Keratinocyte (primary cell): ENCODE results near the gene SERPINB4. TPM values are rescaled to one million over a fixed set of nuclear protein-coding genes. Genes with fewer than 3 reads are reported as not detected.

ENCODE experiments used
- DNase-seq: peaks from one replicate; pipeline ENCODE4 v3.0.0-alpha.2; 2011; ENCODE audit warnings: low read depth, missing footprints, low spot score
- FAIRE-seq: peaks from 2 replicates; lab custom pipeline; 2011; peaks lifted over from hg19 to GRCh38; lab: Jason Lieb, UNC
- H2AFZ ChIP-seq: 2 replicates; pipeline ENCODE4 v1.6.0; 2012; ENCODE audit warnings: low read length, control low read depth, inconsistent platforms; ENCODE audit not compliant: control insufficient read depth
- H3K27ac ChIP-seq: 2 replicates; pipeline ENCODE4 v1.5.1; 2011; ENCODE audit warnings: low read length; ENCODE audit not compliant: control insufficient read depth, insufficient read depth
- H3K27me3 ChIP-seq: 3 replicates; pipeline ENCODE4 v1.6.0; 2011; ENCODE audit warnings: low read length; ENCODE audit not compliant: control insufficient read depth, insufficient read depth; ENCODE audit errors: extremely low read depth
- H3K36me3 ChIP-seq, 2 experiments: 2 replicates in 1 of 2; 3 replicates in 1 of 2; pipeline ENCODE4 v1.5.1; 2011; ENCODE audit warnings: low read length in 2 of 2, mild to moderate bottlenecking in 1 of 2; ENCODE audit not compliant: control insufficient read depth in 2 of 2, insufficient read depth in 2 of 2; ENCODE audit errors: extremely low read depth in 1 of 2
- H3K4me1 ChIP-seq: 3 replicates; pipeline ENCODE4 v1.5.1; 2011; ENCODE audit warnings: low read length; ENCODE audit not compliant: control insufficient read depth, insufficient read depth; ENCODE audit errors: extremely low read depth
- H3K4me2 ChIP-seq: 3 replicates; pipeline ENCODE4 v1.6.0; 2011; ENCODE audit warnings: low read depth, low read length; ENCODE audit not compliant: control insufficient read depth, insufficient read depth; ENCODE audit errors: extremely low read depth
- H3K4me3 ChIP-seq, 3 experiments: fragments of 200-600 bp in 1 of 3; sonication (generic) in 1 of 3; 2 replicates in 2 of 3; 3 replicates in 1 of 3; pipeline ENCODE4 v1.5.1; 2011 to 2016; ENCODE audit warnings: low read length in 3 of 3, mild to moderate bottlenecking in 3 of 3, control low read depth in 2 of 3, inconsistent platforms in 1 of 3, low read depth in 1 of 3, mixed read lengths in 1 of 3, mixed run types in 1 of 3, moderate library complexity in 1 of 3; ENCODE audit not compliant: control insufficient read depth in 2 of 3, insufficient read depth in 2 of 3; ENCODE audit errors: extremely low read depth in 1 of 3
- H3K79me2 ChIP-seq: 2 replicates; pipeline ENCODE4 v1.6.0; 2012; ENCODE audit warnings: low read length; ENCODE audit not compliant: control insufficient read depth, insufficient read depth
- H3K9ac ChIP-seq: 3 replicates; pipeline ENCODE4 v1.6.0; 2011; ENCODE audit warnings: low read length; ENCODE audit not compliant: control insufficient read depth, insufficient read depth; ENCODE audit errors: extremely low read depth
- H3K9me1 ChIP-seq: 3 replicates; pipeline ENCODE4 v1.6.0; 2011; ENCODE audit warnings: low read length; ENCODE audit not compliant: control insufficient read depth, insufficient read depth; ENCODE audit errors: extremely low read depth
- H3K9me3 ChIP-seq: 2 replicates; pipeline ENCODE4 v1.5.1; 2012; ENCODE audit warnings: low read depth, low read length; ENCODE audit not compliant: control insufficient read depth
- H4K20me1 ChIP-seq: 3 replicates; pipeline ENCODE4 v1.6.0; 2011; ENCODE audit warnings: low read length; ENCODE audit not compliant: control insufficient read depth, insufficient read depth; ENCODE audit errors: extremely low read depth
- CTCF ChIP-seq, 3 experiments: IDR thresholded peaks in 1 of 3; conservative IDR thresholded peaks in 1 of 3; optimal IDR thresholded peaks in 1 of 3; 2 replicates in 2 of 3; 3 replicates in 1 of 3; pipeline versions ENCODE3 to v1.5.1; 2011; ENCODE audit warnings: low read length in 3 of 3, mild to moderate bottlenecking in 3 of 3, moderate library complexity in 2 of 3, control low read depth in 1 of 3, inconsistent platforms in 1 of 3; ENCODE audit not compliant: insufficient read depth in 2 of 3; ENCODE audit errors: extremely low read depth in 1 of 3
- EZH2 ChIP-seq: IDR thresholded peaks from one replicate; pipeline ENCODE4 v1.6.1; 2012; ENCODE audit warnings: inconsistent platforms, mild to moderate bottlenecking, low read length, moderate library complexity
- dilution Hi-C: fragments of 300-500 bp; cut with MboI; formaldehyde crosslinking; loops from one replicate; pipeline ENCODE4 v1.7.0; 2020; ENCODE audit warnings: low sequenced_read_pairs; ENCODE audit not compliant: extremely low pct_ligation_motif_present
- polyA plus RNA-seq, 5 experiments: library from polyadenylated mRNA; depleted of rRNA in 3 of 5; stranded (reverse) in 3 of 5; stranded (forward) in 1 of 5; unstranded in 1 of 5; fragments of >200 nt; gene quantifications; 1 replicate in 1 of 5; 2 replicates in 3 of 5; 3 replicates in 1 of 5; pipeline versions ENCODE4 v1.2.1 to v1.2.3, GENCODE V29; 2011 to 2012; ENCODE audit warnings: missing spikeins in 2 of 5, low read depth in 1 of 5, low replicate concordance in 1 of 5

The SERPINB4 gene
- polyA plus RNA-seq, 1 donor (not counting 4 experiments of a cell fraction or from before 2014, with no cell fraction given) = 2.4 TPM

GRCh38 chr18:63624863-63625262, 19.2 kb downstream of the SERPINB4 start:
- FAIRE-seq (no peak), DNase-seq (no peak)
- no peaks in the 10 kb centered on the region for H3K79me2 ChIP-seq
- peaks cover 4% of the 10 kb centered on the region for H3K9me3 ChIP-seq
- no peak overlapping the region for H2AFZ ChIP-seq
- no peaks in the 10 kb centered on the region for H3K9me1 ChIP-seq
- H4K20me1 ChIP-seq = no peaks in the 10 kb centered on the region
- H3K9ac ChIP-seq = no peak overlapping the region
- TF ChIP-seq EZH2 (no peak), CTCF (optimal IDR thresholded peaks at IDR 0.05 in 1 of 3, IDR thresholded peaks at IDR 0.05 in 1 of 3, conservative IDR thresholded peaks at IDR 0.05 in 1 of 3; ENCODE audit: extremely low read depth in 1 of 3, insufficient read depth in 2 of 3, low read length in 3 of 3) (no peak)
- H3K36me3 ChIP-seq = no peaks in the 10 kb centered on the region
- dilution Hi-C loops = no loop called here
- no peak overlapping the region for H3K4me3 ChIP-seq
- no peaks in the 10 kb centered on the region for H3K27me3 ChIP-seq
- H3K4me2 ChIP-seq = no peak overlapping the region
- no peak overlapping the region for H3K27ac ChIP-seq
- H3K4me1 ChIP-seq = no peaks in the 10 kb centered on the region

- no peak for FAIRE-seq
- H3K9me3 ChIP-seq = no peaks in the 10 kb centered on the region
- H2AFZ ChIP-seq = no peak overlapping the region
Measured at GRCh38 chr18:63619661-63620060, 24.4 kb downstream of the SERPINB4 start.

More at GRCh38 chr18:63619661-63620060, 24.4 kb downstream of the SERPINB4 start:
- H3K4me3 ChIP-seq = no peak overlapping the region
- no peaks in the 10 kb centered on the region for H3K36me3 ChIP-seq
- dilution Hi-C loops = no loop called here
- TF ChIP-seq EZH2 (no peak), CTCF (optimal IDR thresholded peaks at IDR 0.05 in 1 of 3, IDR thresholded peaks at IDR 0.05 in 1 of 3, conservative IDR thresholded peaks at IDR 0.05 in 1 of 3; ENCODE audit: extremely low read depth in 1 of 3, insufficient read depth in 2 of 3, low read length in 3 of 3) (no peak)
- no peaks in the 10 kb centered on the region for H4K20me1 ChIP-seq
- no peaks in the 10 kb centered on the region for H3K79me2 ChIP-seq
- H3K9ac ChIP-seq = no peak overlapping the region
- DNase-seq = no peak
- no peak overlapping the region for H3K27ac ChIP-seq
- no peaks in the 10 kb centered on the region for H3K27me3 ChIP-seq
- no peaks in the 10 kb centered on the region for H3K4me1 ChIP-seq
- H3K9me1 ChIP-seq = no peaks in the 10 kb centered on the region
- no peak overlapping the region for H3K4me2 ChIP-seq
